Measurements from ENCODE around the gene TRIP12.

DNA sequence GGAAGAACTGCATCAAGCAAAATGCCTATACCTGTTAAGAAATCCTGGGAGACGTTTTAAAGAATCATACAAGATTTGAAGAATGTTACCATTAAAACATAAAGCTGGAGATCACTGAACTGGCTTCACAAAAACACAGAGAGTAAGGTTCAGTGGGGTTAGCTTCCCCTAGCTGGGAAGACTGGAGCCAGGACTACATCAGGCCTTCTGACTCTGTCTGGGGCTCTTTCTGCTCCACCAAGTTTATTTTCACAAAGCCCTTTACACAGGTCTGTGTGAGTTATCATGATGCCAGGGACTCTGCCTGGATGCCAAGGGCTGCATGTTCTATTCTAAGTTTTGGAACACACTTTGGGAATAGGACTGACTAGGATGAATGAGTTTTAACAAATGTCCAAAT lies 160.1 kb downstream of the TRIP12 start:
- TF ChIP-seq, protein P1, sequence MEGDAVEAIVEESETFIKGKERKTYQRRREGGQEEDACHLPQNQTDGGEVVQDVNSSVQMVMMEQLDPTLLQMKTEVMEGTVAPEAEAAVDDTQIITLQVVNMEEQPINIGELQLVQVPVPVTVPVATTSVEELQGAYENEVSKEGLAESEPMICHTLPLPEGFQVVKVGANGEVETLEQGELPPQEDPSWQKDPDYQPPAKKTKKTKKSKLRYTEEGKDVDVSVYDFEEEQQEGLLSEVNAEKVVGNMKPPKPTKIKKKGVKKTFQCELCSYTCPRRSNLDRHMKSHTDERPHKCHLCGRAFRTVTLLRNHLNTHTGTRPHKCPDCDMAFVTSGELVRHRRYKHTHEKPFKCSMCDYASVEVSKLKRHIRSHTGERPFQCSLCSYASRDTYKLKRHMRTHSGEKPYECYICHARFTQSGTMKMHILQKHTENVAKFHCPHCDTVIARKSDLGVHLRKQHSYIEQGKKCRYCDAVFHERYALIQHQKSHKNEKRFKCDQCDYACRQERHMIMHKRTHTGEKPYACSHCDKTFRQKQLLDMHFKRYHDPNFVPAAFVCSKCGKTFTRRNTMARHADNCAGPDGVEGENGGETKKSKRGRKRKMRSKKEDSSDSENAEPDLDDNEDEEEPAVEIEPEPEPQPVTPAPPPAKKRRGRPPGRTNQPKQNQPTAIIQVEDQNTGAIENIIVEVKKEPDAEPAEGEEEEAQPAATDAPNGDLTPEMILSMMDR (IDR thresholded peaks at IDR 0.05), result no peak
- TF ChIP-seq NPAS2 (CRISPR knock-in tag; IDR thresholded peaks at IDR 0.05; ENCODE audit: borderline replicate concordance) (no peak), ATOH8 (CRISPR knock-in tag; IDR thresholded peaks at IDR 0.05; ENCODE audit: low read depth) (no peak), RFX5 (IDR thresholded peaks at IDR 0.05) (no peak), CHD2 (IDR thresholded peaks at IDR 0.05; ENCODE audit: low read length, partially characterized antibody) (no peak), EP300 (IDR thresholded peaks at IDR 0.05) (no peak), JUNB (IDR thresholded peaks at IDR 0.05) (no peak), CEBPB (IDR thresholded peaks at IDR 0.05) (no peak), JUN (IDR thresholded peaks at IDR 0.05) (no peak), MYC (IDR thresholded peaks at IDR 0.05; ENCODE audit: borderline replicate concordance, low read length) (no peak), POLR2A (IDR thresholded peaks at IDR 0.05; ENCODE audit: low read length) (no peak)
- TF ChIP-seq, protein P2, sequence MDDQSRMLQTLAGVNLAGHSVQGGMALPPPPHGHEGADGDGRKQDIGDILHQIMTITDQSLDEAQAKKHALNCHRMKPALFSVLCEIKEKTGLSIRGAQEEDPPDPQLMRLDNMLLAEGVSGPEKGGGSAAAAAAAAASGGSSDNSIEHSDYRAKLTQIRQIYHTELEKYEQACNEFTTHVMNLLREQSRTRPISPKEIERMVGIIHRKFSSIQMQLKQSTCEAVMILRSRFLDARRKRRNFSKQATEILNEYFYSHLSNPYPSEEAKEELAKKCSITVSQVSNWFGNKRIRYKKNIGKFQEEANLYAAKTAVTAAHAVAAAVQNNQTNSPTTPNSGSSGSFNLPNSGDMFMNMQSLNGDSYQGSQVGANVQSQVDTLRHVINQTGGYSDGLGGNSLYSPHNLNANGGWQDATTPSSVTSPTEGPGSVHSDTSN (IDR thresholded peaks at IDR 0.05), result no peak
